Right cardiac atrium (tissue), 5 donors: Measurements from ENCODE around the gene TRABD2B. TPM values are rescaled to one million over a fixed set of nuclear protein-coding genes. Genes with fewer than 3 reads are reported as not detected.
A peak's percentile ranks its signal among the peaks of the same experiment; 100 is the strongest.

Source experiments
- ATAC-seq, 2 donors: fragments of 200-7000 bp; cut with Tn5 transposase; one replicate each; pipeline versions ENCODE4 v1.8.0 to v1.9.1; 2020; ENCODE audit warnings: moderate library complexity in 2 of 2, mild to moderate bottlenecking in 1 of 2
- DNase-seq, 3 donors: peaks; one replicate each; pipeline ENCODE4 v3.0.0-alpha.2; 2020
- H3K27ac ChIP-seq: one replicate; pipeline ENCODE4 v1.5.1; 2013; ENCODE audit warnings: mild to moderate bottlenecking, low read length, control low read depth, moderate library complexity
- H3K27me3 ChIP-seq: one replicate; pipeline ENCODE4 v1.6.1; 2013; ENCODE audit not compliant: control insufficient read depth, insufficient read depth
- H3K4me1 ChIP-seq: one replicate; pipeline ENCODE4 v1.6.1; 2013; ENCODE audit warnings: low read length; ENCODE audit not compliant: control insufficient read depth, insufficient read depth
- H3K4me3 ChIP-seq: one replicate; pipeline ENCODE4 v1.5.1; 2013; ENCODE audit warnings: low read length, control low read depth
- H3K9me3 ChIP-seq: one replicate; pipeline ENCODE4 v1.6.1; 2013; ENCODE audit warnings: low read length; ENCODE audit not compliant: control insufficient read depth
- WGBS: extraction: QIAGEN DNeasy Blood & Tissue Kit; methylation state at CpG from one replicate; pipeline ENCODE4 v1.1.7; 2013; 5-methylcytosine and 5-hydroxymethylcytosine counted together
- intact Hi-C, 4 donors: fragments of 100-400 bp; cut with DNase I; formaldehyde crosslinking; loops; one replicate each; pipeline versions ENCODE4 v1.11.0 to v1.14.0; 2022 to 2023
- polyA plus RNA-seq: library from polyadenylated mRNA; stranded (reverse); fragments of 200-250 nt; gene quantifications from one replicate; pipeline ENCODE4 v1.2.3, GENCODE V29; 2013
- total RNA-seq, 4 donors: library from RNA; stranded (reverse); fragmentation: NEBNext Ultra II Directional; extraction: Animal tissue kit (Norgen Biotek cat#: 25700); gene quantifications; one replicate each; pipeline ENCODE4 v1.2.1, GENCODE V29; 2021
- donor health status: healthy with polysubstance abuse.
- donor health status: DM: no; HTN: yes; CAD: no.
- donor health status: DM: no; HTN: no; CAD: no.
- donor health status: DM: no; HTN: yes; CAD: no; lungs with severe emphysema.
- donor health status: DM: yes; HTN: yes; CAD: no.

Gene TRABD2B
- total and polyA plus RNA-seq, 5 donors = 6.7 to 23.7 (median 17.8) TPM

GRCh38 chr1:47764461-47765046 is 232.6 kb downstream of the TRABD2B start:
- Histone ChIP-seq H3K4me1 (peaks cover 30% of the 10 kb centered on the region), H3K4me3 (no peak overlapping the region), H3K27me3 (no peaks in the 10 kb centered on the region), H3K27ac (peak overlapping the region; percentile 73), H3K9me3 (no peaks in the 10 kb centered on the region)
- ATAC-seq = no peak
- intact Hi-C loops = no loop called here
- WGBS = 78% methylated on average over 9 of the region's 9 CpGs
- DNase-seq = no peak

GRCh38 chr1:47763591-47764171 is 233.5 kb downstream of the TRABD2B start:
- ATAC-seq (peak; percentile 20 to 35), DNase-seq (peak in 1 of 3 donors; percentile 57)
- intact Hi-C loops = no loop called here
- Histone ChIP-seq H3K9me3 (no peaks in the 10 kb centered on the region), H3K27ac (peak overlapping the region; percentile 73), H3K27me3 (no peaks in the 10 kb centered on the region), H3K4me1 (peaks cover 31% of the 10 kb centered on the region), H3K4me3 (no peak overlapping the region)
- WGBS = 38% methylated on average over 9 of the region's 9 CpGs

- no peak overlapping the region for H3K27ac ChIP-seq
- ATAC-seq (no peak), DNase-seq (no peak)
- H3K9me3 ChIP-seq = no peaks in the 10 kb centered on the region
- 53% methylated on average over 5 of the region's 5 CpGs for WGBS
- intact Hi-C loops = no loop called here
- H3K4me1 ChIP-seq = peaks cover 33% of the 10 kb centered on the region
- H3K27me3 ChIP-seq = no peaks in the 10 kb centered on the region
- H3K4me3 ChIP-seq = no peak overlapping the region
Observed at GRCh38 chr1:47761974-47762373, 235.2 kb downstream of the TRABD2B start.

- no peak for ATAC-seq
- Histone ChIP-seq H3K4me3 (no peak overlapping the region), H3K27me3 (no peaks in the 10 kb centered on the region), H3K9me3 (no peaks in the 10 kb centered on the region), H3K27ac (no peak overlapping the region), H3K4me1 (peaks cover 31% of the 10 kb centered on the region)
- peak in 1 of 3 donors; percentile 35 for DNase-seq
- intact Hi-C loops = no loop called here
- WGBS = 68% methylated on average over 8 of the region's 8 CpGs
Observed at GRCh38 chr1:47761201-47761930, 235.8 kb downstream of the TRABD2B start.

DNA sequence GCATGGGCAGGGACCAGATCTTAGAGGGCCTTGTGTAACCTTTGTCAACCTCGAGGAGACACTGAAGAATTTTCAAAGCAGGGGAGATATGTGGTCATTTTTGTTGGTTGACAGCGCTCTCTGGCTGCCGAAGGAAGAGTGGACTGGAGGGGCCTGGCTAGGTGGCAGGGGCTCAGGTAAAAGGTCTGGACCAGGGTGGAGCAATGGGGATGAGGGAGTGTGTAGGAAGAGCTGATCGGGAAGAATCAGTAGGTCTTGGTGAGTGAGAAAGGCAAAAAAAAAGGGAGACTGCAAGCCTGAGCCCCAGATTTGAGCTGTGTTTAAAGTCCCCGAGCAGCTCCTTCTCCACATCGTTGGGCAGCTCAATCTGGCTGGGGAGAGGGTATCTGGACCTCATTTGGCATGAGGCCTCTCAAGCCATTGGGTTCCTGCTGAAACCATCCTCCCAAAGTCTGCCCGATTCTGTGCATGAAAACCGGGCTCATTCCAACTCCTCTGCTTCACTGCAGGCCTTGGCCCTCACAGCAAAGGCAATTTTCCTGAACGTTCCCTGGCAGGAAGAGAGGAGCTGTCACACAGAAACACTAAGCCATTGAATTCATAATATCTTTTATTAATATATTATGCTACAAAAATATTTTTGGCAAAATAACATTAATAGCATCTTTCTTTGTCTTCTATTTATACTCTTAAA is 237.1 kb downstream of the TRABD2B start:
- DNase-seq (no peak), ATAC-seq (no peak)
- 74% methylated on average over 9 of the region's 9 CpGs for WGBS

GRCh38 chr1:47759251-47759935 is 237.8 kb downstream of the TRABD2B start:
- H3K27ac ChIP-seq = no peak overlapping the region
- H3K9me3 ChIP-seq = no peaks in the 10 kb centered on the region
- no peak overlapping the region for H3K4me3 ChIP-seq
- DNase-seq = no peak
- ATAC-seq = no peak
- intact Hi-C loops = loop anchor here in 2 of 4 donors (10.0 kb wide), 1 partner anchor 235 kb away; the partner anchor contains the start of gene TRABD2B (in 2 of the 2)
- peaks cover 24% of the 10 kb centered on the region for H3K4me1 ChIP-seq
- WGBS = 90% methylated on average over 12 of the region's 12 CpGs
- H3K27me3 ChIP-seq = no peaks in the 10 kb centered on the region

More for the DNA sequence above, 237.1 kb downstream of the TRABD2B start:
- Histone ChIP-seq H3K9me3 (no peaks in the 10 kb centered on the region), H3K27ac (no peak overlapping the region), H3K4me1 (peaks cover 27% of the 10 kb centered on the region), H3K27me3 (no peaks in the 10 kb centered on the region), H3K4me3 (no peak overlapping the region)
- intact Hi-C loops = loop anchor here in 2 of 4 donors (10.0 kb wide), 1 partner anchor 235 kb away; the partner anchor contains the start of gene TRABD2B (in 2 of the 2)

- DNase-seq (peak in 2 of 3 donors; percentile 27 to 51), ATAC-seq (peak; percentile 33 to 52)
- WGBS = 50% methylated on average over 20 of the region's 20 CpGs
- Histone ChIP-seq H3K4me3 (no peak overlapping the region), H3K4me1 (peaks cover 17% of the 10 kb centered on the region), H3K9me3 (no peaks in the 10 kb centered on the region), H3K27ac (no peak overlapping the region), H3K27me3 (no peaks in the 10 kb centered on the region)
- intact Hi-C loops = loop anchor here in 2 of 4 donors (10.0 kb wide), 1 partner anchor 236 kb away; the partner anchor contains the start of gene TRABD2B (in 2 of the 2)
Observed at GRCh38 chr1:47758341-47759250, 238.6 kb downstream of the TRABD2B start.

GRCh38 chr1:47757226-47757975 is 239.8 kb downstream of the TRABD2B start:
- Histone ChIP-seq H3K9me3 (no peaks in the 10 kb centered on the region), H3K4me3 (no peak overlapping the region), H3K27me3 (no peaks in the 10 kb centered on the region), H3K27ac (no peak overlapping the region), H3K4me1 (peaks cover 14% of the 10 kb centered on the region)
- intact Hi-C loops = loop anchor here in 2 of 4 donors (10.0 kb wide), 1 partner anchor 237 kb away; the partner anchor contains the start of gene TRABD2B (in 2 of the 2)
- DNase-seq (no peak), ATAC-seq (no peak)
- 94% methylated on average over 7 of the region's 7 CpGs for WGBS

DNA sequence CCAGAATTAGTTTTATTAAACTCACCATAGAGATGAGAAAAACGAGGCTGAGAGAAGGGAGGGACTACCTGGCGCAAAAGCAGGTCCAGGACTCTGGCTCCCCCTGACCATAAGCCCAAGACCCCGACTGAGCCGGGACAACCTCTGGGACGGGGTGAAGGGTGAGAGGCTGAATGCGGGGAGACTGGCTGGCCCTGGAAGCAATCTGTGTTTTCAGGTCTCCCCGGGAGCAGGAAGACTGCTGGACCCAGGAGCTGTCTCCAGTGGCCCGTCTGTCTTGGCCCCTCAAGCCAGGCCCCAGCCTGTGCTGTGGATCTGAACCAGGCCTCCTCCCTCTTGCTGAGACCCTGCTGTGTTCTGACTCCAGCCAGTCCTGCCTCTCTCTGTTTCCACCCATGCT is 240.8 kb downstream of the TRABD2B start:
- Histone ChIP-seq H3K27ac (no peak overlapping the region), H3K27me3 (no peaks in the 10 kb centered on the region), H3K9me3 (no peaks in the 10 kb centered on the region), H3K4me3 (no peak overlapping the region), H3K4me1 (peaks cover 14% of the 10 kb centered on the region)
- DNase-seq (peak in 1 of 3 donors; percentile 38), ATAC-seq (no peak)
- 83% methylated on average over 8 of the region's 8 CpGs for WGBS
- intact Hi-C loops = loop anchor here in 2 of 4 donors (10.0 kb wide), 1 partner anchor 238 kb away; the partner anchor contains the start of gene TRABD2B (in 2 of the 2)
